C4-2B (cell line): ENCODE measurements around the gene WFS1.

Experiments used
- CTCF ChIP-seq: fragments of 450-650 bp; conservative IDR thresholded peaks from 2 replicates; pipeline ENCODE4 v1.5.1; 2017; ENCODE audit warnings: mild to moderate bottlenecking
- ZFX ChIP-seq: fragments of 450-650 bp; IDR thresholded peaks from 2 replicates; pipeline ENCODE4 v1.6.1; 2017

- TF ChIP-seq CTCF: peak; percentile 45; the same call in 1 of the 2 replicates
- no peak for TF ChIP-seq ZFX
Observed at GRCh38 chr4:6250984-6251295, 18.7 kb upstream of the WFS1 start.
